Central memory CD4-positive, alpha-beta T cell (primary cell): ENCODE results near the gene RIT1.
"Not testable (repeated sequence)": the region's sequence is repeated elsewhere in the genome, so short reads cannot be mapped to it uniquely, and the experiment has no call there.

Source experiments
- DNase-seq: peaks from one replicate; pipeline ENCODE4 v3.0.0; 2022

The RIT1 gene

DNA sequence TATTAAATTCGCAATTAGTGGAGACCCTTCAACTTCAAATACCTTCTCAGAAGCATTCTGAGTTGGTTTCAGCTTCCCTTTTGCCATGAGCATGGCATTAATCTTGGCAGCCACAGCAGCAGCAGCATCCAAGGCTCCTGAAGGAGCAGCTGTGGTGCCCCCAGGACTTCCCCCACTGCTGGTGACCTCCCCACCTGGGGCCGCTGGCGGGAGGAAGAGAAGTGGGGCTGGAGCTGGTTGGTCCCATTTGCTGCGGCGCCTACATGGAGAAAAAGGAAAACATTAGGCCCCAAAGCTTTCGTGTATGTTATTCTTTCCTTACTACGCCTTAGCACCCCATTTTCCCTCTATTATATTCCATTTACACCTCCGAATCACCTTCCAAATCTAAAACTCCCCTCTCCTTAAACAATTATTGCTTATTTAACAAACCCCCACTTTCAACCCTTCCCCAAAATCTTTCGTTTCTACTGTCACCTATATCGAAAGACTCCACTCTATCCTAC, 22.5 kb upstream of the RIT1 start:
- no peak for DNase-seq

DNA sequence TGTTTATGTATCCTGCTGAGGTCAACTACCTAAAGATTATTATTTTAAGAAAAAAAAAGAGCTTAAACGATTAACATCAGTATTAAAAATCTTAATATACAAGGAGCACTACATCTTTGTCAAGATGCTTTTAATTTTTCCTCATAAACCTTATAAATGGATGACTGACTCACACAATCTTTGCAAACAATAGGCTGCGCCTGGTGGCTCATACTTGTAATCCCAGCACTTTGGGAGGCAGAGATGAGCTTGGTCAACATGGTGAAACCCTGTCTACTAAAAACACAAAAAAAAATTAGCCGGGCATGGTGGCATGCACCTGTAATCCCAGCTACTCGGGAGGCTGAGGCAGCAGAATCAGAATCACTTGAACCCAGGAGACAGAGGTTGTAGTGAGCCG, 21.3 kb upstream of the RIT1 start:
- no peak for DNase-seq

DNA sequence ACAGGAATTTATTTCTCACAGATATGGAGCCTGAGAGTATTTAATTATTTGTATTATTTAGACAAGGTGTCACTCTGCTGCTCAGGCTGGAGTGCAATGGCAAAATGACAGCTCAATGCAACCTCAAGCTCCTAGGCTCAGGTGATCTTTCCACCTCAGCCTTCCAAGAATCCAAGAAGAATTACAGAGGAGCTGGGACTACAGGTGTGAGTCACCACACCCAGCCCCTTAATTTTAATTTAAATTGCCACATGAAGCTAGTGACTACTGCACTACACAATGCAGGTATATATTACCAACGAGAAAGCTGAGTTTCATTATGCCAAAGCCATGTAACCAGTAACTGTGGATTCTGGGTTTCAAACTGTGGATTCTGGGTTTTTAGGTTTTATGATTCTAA, 20.9 kb upstream of the RIT1 start:
- no peak for DNase-seq

DNA sequence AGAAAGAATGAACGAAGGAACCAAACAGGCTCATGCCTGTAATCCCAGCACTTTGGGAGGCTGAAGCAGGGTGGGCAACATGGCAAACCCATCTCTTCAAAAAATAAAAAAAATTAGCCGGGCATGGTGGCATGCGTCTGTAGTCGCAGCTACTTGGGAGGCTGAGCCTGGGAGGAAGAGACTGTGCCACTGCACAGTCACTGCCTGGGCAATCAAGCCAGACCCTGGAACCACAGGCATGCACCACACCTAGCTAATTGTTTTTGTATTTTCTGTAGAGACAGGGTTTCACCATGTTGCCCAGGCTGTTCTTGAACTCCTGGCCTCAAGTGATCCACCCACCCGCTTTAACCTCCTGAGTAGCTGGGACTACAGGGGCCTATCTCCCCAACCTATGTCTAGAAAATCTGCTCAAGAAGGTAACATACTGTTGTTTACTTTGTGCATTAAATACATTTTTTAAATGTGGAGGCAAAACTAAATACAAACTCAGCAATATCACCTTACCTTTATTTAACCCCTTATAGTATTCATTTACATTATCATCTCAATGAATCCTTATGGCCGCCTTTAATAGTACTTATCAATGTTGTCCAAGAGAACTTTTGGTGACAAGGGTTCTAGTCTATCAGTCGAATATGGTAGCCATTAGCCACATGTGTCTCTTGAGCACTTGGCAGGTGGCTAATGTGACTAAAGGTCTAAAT, 20.3 kb upstream of the RIT1 start:
- no peak for DNase-seq

DNA sequence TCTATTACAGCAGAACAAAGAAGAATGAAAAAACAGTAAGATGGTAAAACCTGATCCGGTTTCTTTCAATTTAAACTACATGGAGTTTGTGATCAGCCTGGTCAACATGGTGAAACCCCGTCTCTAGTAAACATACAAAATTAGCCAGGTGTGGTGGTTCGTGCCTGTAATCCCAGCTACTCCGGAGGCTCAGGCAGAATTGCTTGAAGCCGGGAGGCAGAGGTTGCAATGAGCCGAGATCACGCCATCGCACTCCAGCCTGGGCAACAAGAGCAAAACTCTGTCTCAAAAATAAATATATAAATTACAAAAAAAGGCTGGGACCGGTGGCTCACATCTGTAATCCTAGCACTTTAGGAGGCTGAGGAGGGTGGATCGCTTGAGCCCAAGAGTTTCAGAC, 19.6 kb upstream of the RIT1 start:
- not testable (repeated sequence) for DNase-seq

DNA sequence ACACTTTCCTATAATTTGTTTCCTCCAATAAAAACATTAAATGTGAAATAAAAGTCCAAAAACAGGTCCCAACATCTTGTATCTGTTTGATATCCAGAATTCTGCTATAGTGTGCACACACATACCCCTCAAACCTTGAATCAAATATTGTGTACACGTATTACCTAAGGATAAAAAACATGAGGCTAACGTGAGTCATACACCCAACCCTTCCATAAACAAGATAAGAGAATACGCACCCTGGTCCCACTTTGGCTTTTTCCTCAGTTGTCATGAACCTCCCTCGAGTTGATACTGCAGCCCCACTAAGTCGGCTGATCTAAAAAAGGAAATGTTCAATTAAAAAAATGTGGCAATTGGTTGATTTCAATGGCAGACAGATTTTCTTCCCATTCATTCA, 17.9 kb upstream of the RIT1 start:
- no peak for DNase-seq

DNA sequence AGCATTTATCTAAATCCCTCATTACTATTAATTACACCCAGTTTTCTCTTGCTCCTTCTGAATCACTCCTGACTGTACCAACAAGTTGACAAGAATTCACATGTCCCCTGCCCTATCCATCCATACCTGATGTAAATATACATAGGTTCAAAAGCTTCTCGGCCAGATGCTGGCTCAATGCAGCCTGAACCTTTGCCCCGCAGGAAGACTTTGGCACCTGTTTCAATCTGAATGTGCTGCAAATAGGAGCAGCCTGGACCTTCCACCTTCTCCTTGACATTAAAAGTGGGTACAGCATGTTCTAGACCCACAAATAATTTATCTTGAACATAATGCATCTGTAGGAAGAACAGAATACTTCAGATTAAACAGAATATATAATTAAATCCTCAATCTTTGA, 14.4 kb upstream of the RIT1 start:
- DNase-seq: no peak

DNA sequence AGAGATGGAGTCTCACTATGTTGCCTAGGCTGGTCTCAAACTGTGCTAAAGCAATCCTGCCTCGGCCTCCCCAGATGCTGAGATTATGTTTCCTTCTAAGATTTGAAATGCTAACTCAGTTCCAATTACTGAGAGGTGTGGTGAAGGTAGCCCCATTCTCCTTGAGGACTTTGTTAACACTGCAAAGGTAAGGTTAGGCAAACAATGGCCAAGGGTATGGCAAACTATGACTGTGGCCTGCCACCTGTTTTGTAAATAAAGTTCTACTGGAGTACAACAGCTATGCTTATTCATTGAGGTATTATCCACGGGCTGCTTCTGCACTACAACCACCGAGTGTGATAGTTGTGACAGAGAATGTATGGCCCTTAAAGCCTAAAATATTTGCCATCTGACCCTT, 9.6 kb upstream of the RIT1 start:
- DNase-seq: no peak

DNA sequence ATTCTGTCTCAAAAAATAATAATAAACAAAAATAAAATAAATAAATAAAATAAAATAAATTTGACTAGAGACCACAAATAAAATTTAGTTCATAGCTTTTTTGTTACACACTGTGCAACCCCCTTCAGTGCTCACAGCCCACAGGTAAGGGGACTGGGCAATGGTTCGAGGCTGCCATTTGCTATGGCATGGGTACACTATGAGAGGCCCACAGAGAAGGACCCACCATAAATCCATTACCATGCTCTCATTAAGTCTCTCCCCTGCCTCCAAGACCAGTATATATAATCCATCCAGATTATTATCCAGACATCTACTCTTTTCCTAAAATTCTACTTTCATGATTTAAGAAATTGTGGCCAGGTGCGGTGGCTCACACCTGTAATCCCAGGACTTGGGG, 8.7 kb upstream of the RIT1 start:
- no peak for DNase-seq

DNA sequence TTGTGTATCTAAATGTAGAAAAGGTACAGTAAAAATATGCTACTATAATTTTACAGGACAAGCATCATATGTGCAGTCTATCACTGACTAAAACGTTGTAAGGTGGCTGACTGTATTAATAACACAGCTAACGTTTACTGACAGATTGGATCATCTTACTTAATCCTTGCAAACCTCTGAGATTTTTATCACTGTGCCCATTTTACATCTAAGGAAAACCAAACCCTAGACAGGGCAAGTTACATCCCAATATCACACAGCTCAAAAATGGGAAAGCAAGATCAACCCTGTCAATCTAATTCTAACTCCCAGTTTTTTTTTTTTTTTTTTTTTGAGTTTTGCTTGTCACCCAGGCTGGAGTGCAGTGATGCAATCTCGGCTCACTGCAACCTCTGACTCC, 7.5 kb upstream of the RIT1 start:
- no peak for DNase-seq

DNA sequence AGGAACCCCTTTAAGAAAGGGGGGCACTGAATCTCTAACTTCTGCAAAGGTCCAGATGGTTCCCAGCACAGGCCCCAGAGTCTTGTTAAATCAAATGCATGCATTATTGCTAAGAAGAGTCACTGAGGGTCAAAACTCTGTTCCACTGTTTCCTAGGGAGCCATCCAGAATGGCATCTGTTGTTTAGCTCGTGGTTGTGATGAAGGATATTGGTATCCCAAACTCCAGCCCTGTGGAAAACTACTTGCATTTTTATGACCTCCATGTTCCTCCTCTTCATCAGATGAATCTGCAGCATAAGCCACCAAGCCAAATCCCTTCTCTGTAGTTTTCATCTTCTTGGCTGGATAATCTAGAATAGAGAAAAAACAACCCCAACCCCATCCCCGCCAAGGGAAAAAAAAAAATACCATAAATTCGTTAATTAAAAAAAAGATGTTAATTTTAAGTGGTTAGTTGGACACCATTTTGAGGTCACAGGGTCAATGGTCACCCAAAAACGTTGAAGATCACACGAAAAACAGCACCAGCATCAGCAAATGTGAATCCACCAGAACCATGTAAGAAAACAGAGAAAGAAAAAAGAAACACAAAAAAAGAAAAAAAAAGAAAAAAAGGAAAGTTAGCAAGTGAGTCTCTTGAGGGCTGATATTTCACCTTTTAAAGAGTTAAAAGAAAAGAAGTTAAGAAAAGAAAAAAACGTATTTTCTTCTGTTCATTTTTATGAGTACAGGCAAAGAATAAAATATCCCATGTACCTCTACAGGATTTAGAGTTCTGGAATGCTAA, 3.0 kb upstream of the RIT1 start:
- DNase-seq: no peak

DNA sequence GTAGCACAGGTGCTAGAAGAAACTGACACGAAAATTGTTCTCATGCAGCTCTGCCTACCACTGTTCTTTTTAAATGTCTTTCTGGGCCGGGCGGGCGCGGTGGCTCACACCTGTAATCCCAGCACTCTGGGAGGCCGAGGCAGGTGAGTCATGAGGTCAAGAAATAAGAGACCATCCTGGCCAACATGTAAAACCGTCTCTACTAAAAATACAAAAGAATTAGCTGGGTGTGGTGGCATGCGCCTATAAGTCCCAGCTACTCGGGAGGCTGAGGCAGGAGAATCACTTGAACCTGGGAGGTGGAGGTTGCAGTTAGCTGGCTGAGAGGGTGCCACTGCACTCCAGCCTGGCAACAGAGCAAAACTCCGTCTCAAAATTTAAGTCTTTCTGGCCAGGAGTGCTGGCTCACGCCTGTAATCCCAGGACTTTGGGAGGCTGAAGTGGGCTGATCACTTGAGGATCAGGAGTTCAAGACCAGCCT, 947 bp upstream of the RIT1 start:
- DNase-seq: no peak

DNA sequence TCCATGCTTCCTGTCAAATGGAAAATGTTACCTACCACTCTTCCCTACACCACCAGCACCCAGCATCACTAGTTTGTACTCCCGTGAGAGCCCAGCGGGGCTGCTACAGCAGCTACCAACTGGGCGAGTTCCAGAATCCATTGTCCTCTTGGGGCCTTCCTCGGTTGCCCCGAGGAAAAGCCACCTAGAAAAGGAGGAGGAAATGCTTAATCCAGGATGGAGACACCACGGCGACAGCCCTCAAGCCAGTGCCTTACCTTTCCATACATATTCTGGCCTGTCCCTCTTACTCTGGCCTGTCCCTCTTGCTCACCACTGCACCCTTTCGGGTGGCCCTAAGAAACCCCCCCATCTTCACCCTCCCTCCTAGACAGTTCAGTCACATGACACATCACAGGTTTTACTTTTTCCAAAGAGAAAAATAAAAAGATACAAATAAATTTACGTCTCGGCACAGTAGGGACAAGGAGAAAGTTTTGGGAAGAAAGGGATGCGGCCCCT, 478 bp downstream of the RIT1 start:
- DNase-seq: peak; percentile 19

DNA sequence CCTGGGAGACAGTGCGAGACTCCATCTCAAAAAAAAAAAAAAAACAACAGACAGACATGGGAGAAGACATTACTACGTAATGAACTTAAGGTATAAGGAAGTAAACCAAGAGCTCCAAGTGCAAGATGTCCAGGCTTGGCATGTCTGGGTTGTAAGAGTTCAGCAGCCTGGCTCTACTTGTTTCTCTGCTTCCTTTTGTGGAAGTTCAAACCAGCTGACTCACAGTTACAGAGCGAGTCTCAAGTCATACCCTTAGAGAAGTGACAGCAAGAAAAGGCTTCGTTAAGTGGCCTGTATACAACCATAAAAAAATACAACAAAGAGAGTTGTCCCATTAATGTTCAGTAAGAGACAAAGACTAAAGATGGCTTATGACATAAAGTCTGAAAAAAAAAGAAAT, 1.3 kb downstream of the RIT1 start:
- DNase-seq: no peak

DNA sequence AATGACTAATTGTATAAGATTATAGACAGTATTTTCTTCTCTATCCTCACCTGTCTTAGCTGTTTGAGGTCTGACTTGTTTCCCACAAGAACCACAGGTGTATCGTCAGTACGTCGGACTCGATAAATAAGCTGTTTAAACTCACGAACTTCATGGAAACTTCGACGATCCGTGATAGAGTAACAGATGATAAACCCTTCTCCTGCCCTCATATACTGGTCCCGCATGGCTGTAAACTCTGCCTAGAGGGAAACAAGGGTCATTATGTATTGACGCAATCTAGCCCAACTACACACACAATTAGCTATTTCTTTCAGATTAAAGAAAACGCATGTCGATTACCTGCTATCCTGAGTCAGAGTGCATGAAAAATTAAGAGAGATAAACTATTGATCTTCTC, 6.9 kb downstream of the RIT1 start:
- DNase-seq: no peak

DNA sequence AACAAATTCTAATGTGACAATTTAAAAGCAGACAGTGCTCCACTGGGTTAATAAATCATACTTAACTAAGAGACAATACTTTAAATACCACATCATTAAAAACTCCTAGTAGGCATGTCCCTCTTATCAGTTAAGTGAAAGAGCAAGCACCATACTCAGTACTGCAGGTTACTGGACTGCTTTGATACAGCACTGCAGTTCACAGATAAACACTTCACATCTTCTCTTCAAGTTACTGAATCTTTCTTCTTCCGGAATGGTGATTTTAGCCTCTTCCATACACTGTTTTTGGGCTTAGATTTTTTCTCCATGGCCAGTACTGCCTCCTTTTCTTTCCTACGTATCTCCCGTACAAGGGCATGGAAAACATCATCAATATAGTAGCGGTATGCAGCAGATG, 11.0 kb downstream of the RIT1 start:
- no peak for DNase-seq

DNA sequence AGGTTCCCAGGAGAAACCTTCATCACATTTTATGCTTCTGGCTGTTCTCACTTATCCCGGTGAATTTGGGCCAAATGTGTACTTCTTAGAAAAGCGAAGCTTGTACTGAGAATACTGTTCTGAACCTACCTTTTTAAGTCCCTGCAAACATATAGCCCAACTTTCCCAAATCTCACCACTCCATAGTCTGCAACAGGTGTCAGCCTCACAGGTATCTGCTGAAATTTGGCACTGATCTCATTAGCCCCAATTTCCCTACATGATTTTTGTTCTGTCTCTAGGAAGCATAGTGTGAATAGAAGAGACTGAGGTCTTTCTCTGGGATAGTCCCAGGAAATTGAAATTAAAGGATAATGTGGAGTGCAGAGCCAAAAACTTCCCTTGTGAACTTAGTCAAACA, 11.5 kb downstream of the RIT1 start:
- no peak for DNase-seq

DNA sequence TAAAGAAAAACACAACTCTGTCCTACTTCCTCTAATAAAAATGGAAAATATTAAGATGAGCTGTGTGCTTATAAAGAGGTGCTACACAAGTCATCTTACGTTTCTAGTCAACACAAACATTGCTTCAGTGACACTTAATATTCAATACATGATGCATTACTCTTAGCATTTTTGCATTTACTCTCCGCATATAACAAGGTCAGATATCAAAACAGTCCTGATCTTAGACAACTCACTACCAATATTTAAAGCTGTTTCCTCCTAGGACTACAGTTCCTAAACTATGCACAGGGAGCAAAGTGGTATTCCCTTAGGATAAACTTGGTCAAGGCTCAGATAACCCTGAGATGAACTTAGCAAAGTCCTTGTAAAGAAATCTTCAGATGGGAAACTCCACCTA, 12.3 kb downstream of the RIT1 start:
- DNase-seq: no peak

DNA sequence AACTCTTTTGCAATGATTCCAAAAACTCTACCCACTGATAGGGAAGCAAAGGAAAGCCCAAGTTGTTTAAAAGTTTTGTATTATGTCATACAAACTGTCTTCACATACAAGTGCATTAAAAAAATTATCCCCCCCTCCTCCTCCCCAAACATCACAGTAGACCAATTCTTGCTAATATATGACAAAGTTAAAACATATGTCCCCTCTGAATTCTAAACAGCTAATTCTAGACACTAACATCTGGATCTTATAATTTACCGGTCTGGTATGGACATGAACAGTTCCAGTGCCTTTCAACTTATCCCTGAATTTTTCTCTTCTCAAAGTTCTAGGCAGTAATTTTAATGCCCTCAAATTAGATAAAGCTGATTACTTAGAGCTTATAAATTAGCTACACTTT, 13.4 kb downstream of the RIT1 start:
- no peak for DNase-seq

DNA sequence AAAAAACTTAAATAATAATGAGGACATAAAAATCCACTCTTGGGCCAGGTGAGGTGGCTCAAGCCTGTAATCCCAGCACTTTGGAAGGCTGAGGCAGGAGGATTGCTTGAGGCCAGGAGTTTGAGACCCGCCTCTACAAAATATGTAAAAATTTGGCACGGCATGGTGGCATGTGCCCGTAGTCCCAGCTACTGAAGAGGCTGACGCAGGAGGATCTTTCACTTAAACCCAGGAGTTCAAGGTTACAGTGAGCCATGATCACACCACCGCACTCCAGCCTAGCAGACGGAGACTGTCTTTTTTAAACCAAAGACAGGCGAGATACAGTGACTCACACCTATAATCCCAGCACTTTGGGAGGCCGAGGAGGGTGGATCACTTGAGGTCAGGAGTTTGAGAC, 14.7 kb downstream of the RIT1 start:
- not testable (repeated sequence) for DNase-seq

DNA sequence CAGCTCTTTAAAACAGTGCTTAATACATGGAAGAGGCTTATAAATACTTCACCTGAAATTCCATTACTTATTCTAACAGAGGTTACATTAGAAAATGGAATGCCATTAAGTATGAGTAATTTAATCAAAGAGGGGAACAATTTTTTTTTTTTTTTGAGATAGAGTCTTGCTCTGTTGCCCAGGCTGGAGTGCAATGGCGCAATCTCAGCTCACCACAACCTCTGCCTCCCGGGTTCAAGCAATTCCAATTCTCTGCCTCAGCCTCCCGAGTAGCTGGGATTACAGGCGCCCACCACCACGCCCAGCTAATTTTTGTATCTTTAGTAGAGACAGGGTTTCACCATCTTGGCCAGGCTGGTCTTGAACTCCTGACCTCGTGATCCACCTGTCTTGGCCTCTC, 15.5 kb downstream of the RIT1 start:
- DNase-seq: not testable (repeated sequence)

DNA sequence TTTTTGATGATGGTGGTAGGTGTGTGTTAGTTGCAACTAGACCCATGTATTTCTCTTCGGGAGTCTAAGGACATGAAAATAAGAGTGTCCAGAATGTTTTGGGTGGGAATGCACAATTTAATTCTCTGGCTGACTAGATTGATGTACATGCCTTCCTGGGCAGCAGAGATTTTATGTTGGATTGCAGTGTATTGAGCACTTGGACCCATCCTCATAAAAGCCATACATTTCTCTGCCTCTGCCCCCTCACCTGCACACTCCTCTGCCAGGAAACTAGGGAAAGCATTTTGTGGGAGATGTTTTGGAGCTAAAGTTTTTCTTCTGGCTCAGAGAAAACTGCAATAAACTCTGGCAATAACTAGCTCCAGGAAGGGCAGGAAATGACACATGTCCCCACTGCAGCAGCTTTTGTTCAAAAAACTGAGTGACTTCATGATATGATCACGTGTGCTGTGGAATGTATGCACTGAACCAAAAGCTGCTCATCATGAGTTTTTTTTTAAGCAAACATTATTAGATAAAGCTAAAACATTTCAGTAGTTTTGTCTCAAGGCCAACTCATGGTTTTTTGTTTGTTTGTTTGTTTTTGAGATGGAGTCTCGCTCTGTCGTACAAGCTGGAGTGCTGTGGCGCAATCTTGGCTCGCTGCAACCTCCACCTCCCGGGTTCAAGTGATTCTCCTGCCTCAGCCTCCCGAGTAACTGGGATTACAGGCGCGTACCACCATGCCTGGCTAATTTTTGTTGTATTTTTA, 17.6 kb downstream of the RIT1 start:
- peak; percentile 38 for DNase-seq

DNA sequence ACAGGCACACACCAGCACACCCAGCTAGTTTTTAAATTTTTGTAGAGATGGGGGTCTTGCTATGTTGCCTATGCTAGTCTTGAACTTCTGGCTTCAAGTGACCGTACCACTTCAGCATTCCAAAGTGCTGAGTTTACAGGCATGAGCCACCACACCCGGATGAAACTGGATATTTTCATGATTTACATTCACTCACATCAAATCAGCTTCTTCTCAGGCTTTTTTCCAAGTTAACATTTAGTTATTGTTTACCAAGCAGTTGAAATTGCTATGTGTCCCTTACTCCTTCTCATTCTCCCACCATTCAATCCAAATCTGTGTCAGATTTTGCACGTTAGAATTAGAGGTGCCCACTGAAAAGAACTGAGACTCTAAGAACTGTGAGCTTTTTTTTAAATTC, 18.4 kb downstream of the RIT1 start:
- no peak for DNase-seq
